Omental fat pad (tissue), 4 donors: ENCODE results near the gene NKX6-2. TPM values are rescaled to one million over a fixed set of nuclear protein-coding genes. Genes with fewer than 3 reads are reported as not detected.

ENCODE experiments used
- ATAC-seq: fragments of 150-250 bp; one replicate; pipeline ENCODE4 v1.9.1; 2016; ENCODE audit warnings: mild to moderate bottlenecking, moderate library complexity; ENCODE audit not compliant: low FRiP score
- DNase-seq: peaks from one replicate; pipeline ENCODE4 v3.0.0-alpha.2; 2019; ENCODE audit warnings: low spot score
- CTCF ChIP-seq, 3 donors: fragments of 450-650 bp; IDR thresholded peaks; one replicate each; pipeline ENCODE4 v1.5.1; 2016 to 2017; ENCODE audit warnings: antibody characterized with exemption in 3 of 3, mild to moderate bottlenecking in 3 of 3, moderate library complexity in 2 of 3
- total RNA-seq, 4 donors: library from RNA; depleted of rRNA; stranded (reverse); fragments of >200 nt; gene quantifications; one replicate each; pipeline ENCODE4 v1.1.0, GENCODE V29; 2016

The NKX6-2 gene
- total RNA-seq, 4 donors from 2014 or later: not detected

GRCh38 chr10:132807621-132808049 lies 21.7 kb upstream of the NKX6-2 start:
- ATAC-seq: no peak
- DNase-seq: no peak
- TF ChIP-seq CTCF (IDR thresholded peaks at IDR 0.05): no peak

- no peak for ATAC-seq
- no peak for DNase-seq
- TF ChIP-seq CTCF (IDR thresholded peaks at IDR 0.05): no peak
Measured at GRCh38 chr10:132806561-132807003, 20.6 kb upstream of the NKX6-2 start.

- no peak for DNase-seq
Measured at GRCh38 chr10:132806110-132806509, 20.2 kb upstream of the NKX6-2 start.

GRCh38 chr10:132805599-132805998 lies 19.7 kb upstream of the NKX6-2 start:
- no peak for ATAC-seq
- no peak for TF ChIP-seq CTCF (IDR thresholded peaks at IDR 0.05)
- no peak for DNase-seq

More at GRCh38 chr10:132806110-132806509, 20.2 kb upstream of the NKX6-2 start:
- no peak for TF ChIP-seq CTCF (IDR thresholded peaks at IDR 0.05)
- ATAC-seq: no peak

GRCh38 chr10:132804785-132805426 lies 19.0 kb upstream of the NKX6-2 start:
- ATAC-seq: no peak
- TF ChIP-seq CTCF (IDR thresholded peaks at IDR 0.05): no peak
- DNase-seq: no peak

- TF ChIP-seq CTCF (IDR thresholded peaks at IDR 0.05): no peak
- DNase-seq (no peak), ATAC-seq (no peak)
Measured at GRCh38 chr10:132804287-132804686, 18.3 kb upstream of the NKX6-2 start.
